Left forelimb (tissue), 1 donor: ENCODE measurements around the gene PPP2R5B.
A peak's percentile ranks its signal among the peaks of the same experiment; 100 is the strongest.

Experiments
- DNase-seq: peaks from one replicate; pipeline ENCODE4 v3.0.0-alpha.2; 2018; ENCODE audit warnings: low spot score

The PPP2R5B gene

GRCh38 chr11:64929625-64930024, 5.1 kb downstream of the PPP2R5B start:
- no peak for DNase-seq

- DNase-seq = peak; percentile 56
These were observed 5.9 kb downstream of the PPP2R5B start for GRCh38 chr11:64930340-64930739.

- DNase-seq = no peak
These were observed 6.8 kb downstream of the PPP2R5B start for GRCh38 chr11:64931290-64931689.

DNA sequence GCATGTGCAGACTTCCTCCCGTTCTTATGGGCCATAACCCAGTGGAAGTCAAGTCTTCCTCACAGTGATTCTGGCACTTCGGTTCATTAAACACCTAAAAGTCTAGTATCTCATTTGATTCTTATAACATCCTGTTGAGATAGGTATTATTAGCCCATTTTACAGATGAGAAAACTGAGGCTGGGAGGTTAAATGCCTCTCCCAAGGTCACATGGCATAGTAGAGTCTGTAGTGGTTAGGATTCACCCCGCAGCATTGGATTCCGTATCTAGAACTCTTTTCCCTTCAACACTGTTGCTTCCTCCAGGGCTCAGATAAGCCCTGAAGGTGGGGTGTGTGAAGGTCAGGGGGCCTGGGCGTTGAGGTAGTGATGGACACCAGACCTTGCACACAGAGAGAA, 7.8 kb downstream of the PPP2R5B start:
- no peak for DNase-seq

DNA sequence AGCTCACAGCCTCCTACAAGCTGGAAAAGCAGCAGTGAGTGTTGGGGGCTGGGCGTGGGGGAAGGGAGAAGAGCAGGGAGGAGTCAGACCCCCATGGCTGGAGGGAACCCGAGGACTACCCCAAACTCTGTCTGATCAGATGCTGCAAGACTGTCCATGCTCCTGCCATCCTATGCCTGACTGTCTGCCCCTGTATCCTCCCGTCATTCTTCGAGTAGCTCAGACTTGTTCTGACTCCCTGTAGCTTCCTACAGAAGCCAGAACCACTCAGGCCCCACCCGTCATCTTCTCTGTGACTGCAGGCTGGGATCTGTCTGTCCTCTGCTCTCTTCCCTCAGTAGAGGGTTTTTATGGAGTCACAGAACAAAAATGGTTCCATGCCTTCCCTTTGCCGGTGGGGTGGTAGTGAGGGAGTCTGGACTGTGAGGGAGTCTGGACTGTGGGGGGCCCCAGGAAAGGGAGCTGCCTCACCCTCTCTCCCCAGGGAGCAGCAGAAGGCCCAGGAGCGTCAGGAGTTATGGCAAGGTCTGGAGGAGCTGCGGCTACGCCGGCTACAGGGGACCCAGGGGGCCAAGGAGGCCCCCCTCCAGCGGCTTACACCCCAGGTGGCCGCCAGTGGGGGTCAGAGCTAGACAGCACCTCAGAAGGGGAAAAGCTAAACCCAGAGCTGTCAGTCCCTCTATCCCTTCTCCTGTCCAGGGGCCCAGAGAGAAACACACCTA, 8.9 kb downstream of the PPP2R5B start:
- no peak for DNase-seq

- no peak for DNase-seq
These were observed 9.6 kb downstream of the PPP2R5B start for GRCh38 chr11:64933935-64934681.

GRCh38 chr11:64934682-64935358, 10.3 kb downstream of the PPP2R5B start:
- DNase-seq = no peak

- DNase-seq = no peak
These were observed 11.0 kb downstream of the PPP2R5B start, which contains the start of gene GPHA2 for GRCh38 chr11:64935359-64936081. Gene GPHA2 (minus strand): TSS chr11:64935893. CDS start chr11:64935460, 433 bp downstream.

DNA sequence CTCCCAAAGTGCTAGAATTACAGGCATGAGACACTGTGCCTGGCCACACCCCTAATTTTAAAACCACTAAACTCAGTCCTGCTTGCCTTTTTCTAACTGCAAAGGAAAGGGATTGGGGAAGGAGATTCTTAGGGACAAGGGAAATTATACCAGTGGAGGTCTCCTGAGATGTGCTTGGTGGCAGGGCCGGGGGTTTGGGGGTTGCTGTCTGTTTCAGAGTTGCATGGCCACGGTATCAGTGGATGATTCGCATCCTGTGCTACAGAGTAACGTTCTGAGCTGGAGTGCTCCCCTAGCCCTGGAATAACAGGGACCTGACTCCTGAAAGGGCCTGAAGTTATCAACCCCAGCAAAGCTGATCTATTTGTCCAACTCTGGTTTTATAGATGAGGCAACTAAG, 12.1 kb downstream of the PPP2R5B start:
- DNase-seq = no peak

GRCh38 chr11:64947208-64947814, 22.8 kb downstream of the PPP2R5B start:
- no peak for DNase-seq

DNA sequence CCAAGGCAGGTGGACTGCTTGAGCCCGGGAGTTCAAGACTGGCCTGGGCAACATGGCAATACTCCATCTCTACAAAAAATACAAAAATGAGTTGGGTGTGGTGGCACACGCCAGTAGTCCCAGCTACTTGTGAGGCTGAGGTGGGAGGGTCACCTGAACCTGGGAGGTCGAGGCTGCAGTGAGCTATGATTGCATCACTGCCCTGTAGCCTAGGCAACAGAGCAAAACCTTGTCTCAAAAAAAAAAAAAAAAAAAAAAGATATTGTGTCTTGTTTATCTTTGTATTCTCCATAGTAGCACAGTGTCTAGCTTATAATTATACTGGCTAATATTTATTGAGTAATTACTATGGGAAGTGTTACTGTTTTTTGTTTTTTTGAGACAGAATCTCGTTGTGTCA, 27.0 kb downstream of the PPP2R5B start:
- DNase-seq = no peak

DNA sequence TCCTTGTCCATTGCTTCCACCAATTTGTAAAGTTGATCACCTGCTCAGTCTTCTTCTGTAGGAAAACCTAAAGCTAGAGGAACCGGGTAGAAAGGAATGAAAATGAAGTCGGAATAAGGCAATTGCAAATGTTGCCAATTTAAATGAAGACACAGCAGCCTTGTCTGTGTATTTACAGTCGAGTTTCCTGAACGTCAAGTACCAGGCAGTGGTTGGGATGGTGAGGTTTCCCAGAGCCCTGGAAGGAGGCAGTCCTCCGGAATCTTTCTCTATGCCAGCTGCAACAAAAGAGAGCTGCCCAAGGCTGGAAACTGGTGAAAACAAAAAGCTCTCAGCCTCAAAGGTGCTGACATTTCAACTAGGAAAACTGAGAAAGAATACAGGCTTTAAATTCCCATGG, 29.7 kb downstream of the PPP2R5B start:
- DNase-seq = no peak

DNA sequence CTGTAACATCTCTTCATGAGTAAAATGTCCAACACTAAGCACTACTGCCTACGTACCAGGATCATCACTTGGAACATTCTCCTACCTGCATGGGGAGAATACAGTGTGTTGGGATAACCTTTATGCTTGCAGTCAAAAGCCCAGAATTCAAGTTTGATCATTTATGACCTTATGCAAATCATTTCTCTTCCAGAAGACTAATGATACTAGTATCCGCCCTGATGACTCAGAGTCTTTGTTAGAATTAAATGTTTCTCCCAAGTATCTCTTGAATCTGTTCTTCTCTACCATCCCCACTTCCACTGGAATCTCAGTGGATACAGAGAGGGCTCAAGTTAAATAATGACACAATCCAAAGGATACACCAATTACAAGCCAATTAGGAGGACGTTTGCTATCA, 35.0 kb downstream of the PPP2R5B start:
- DNase-seq = no peak

GRCh38 chr11:64960719-64961118, 36.2 kb downstream of the PPP2R5B start:
- DNase-seq = no peak

DNA sequence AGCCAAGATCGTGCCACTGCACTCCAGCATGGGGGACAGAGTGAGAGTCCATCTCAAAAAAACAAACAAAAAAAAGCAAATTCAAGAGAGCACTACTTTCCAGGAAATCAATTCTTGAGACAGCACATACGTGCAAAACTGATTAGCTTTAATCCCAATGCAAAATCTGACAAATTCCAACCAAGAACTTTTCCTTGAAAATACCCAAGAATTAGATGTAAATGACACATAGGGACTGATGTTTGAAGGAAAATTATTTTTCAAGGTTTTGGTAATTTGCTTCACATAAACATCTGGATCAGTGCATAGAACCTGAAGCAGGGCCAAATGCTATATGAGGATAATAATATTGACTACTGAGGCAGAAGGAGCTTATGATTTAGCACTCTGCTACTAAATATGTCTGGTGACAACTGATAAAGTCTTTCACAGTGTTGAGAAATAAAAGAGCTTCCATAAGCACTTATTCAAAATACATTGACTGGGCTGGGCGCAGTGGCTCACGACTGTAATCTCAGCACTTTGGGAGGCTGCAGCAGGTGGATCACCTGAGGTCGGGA, 38.7 kb downstream of the PPP2R5B start:
- no peak for DNase-seq

GRCh38 chr11:64967375-64967774, 42.9 kb downstream of the PPP2R5B start:
- DNase-seq = no peak

GRCh38 chr11:64969209-64969608, 44.7 kb downstream of the PPP2R5B start:
- DNase-seq = no peak

- DNase-seq = no peak
These were observed 46.3 kb downstream of the PPP2R5B start for GRCh38 chr11:64970731-64971151.

DNA sequence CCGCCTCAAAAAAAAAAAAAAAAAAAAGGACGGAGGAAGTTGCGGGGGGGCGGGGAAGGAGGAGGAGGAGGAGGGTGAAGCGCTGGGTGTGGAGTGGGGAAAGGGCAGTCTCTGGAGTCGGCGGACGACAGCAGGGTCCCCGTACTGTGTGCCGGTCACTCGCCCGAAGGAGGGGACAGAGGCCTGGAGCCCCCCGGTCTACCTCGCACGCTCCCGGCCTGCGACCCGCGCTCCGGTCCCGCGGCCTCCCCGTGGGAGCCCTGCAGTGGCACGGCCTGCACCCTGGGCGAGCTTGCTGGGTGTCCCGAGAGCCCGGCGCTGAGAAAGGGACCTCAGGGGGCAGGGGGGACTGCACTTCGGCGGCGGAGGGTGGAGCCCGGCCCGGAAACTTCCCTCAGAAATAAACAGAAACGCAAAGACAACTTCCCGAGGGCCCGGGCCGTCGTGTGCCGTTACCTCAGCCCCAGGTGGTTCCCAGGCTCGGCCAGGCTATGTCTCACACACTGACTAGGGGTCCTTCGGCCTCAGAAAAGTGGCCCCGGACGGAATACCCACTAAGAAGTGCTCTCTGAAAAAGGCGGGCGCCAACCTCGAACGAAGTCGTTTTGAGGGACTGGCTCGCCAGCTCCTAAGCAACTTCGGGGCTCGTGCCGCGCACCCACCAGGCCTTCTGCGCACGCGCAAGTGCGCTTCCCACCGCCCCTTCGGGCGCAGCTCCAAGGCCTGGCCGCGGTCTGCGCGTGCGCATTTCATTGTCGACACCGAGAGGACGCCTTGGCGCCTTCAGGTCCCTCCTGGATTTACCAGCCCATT, 47.1 kb downstream of the PPP2R5B start, which contains the start of gene MAJIN:
MAJIN (minus strand) TSS at position 688 of the 813 bp plus-strand sequence. CDS start 12,703 bp downstream, outside the sequence.
- DNase-seq = peak; percentile 88

GRCh38 chr11:64974124-64974523, 49.6 kb downstream of the PPP2R5B start:
- no peak for DNase-seq
